Activated T-helper 17 cell treated with anti-CD3 and anti-CD28 coated beads, Interleukin-2, amount 50 U/mL, for 72 hours (primary cell): ENCODE measurements around the gene SHE. TPM values are rescaled to one million over a fixed set of nuclear protein-coding genes. Genes with fewer than 3 reads are reported as not detected.

ENCODE experiments used
- ATAC-seq: fragments of 150-1000 bp; cut with Tn5 transposase; replicated peaks from 2 replicates; pipeline ENCODE4 v1.10.0; 2021; ENCODE audit warnings: mild to moderate bottlenecking, moderate library complexity
- H3K27ac Mint-ChIP-seq: one replicate; pipeline ENCODE4 v1.8.0; 2022; ENCODE audit warnings: mixed read lengths
- H3K27me3 Mint-ChIP-seq: one replicate; pipeline ENCODE4 v1.8.0; 2022; ENCODE audit warnings: mixed read lengths
- H3K36me3 Mint-ChIP-seq: one replicate; pipeline ENCODE4 v1.8.0; 2022; ENCODE audit warnings: low read depth, mild to moderate bottlenecking, mixed read lengths
- H3K4me1 Mint-ChIP-seq: one replicate; pipeline ENCODE4 v1.8.0; 2022; ENCODE audit warnings: mixed read lengths
- H3K4me3 Mint-ChIP-seq: one replicate; pipeline ENCODE4 v1.8.0; 2022; ENCODE audit warnings: mild to moderate bottlenecking, mixed read lengths
- H3K9me3 Mint-ChIP-seq: one replicate; pipeline ENCODE4 v1.8.0; 2022; ENCODE audit warnings: mixed read lengths
- total RNA-seq, 2 donors: library from RNA; stranded (reverse); gene quantifications; one replicate each; pipeline ENCODE4 v1.2.3, GENCODE V29; 2022

The SHE gene
- total RNA-seq, 2 donors from 2014 or later: 0.03 TPM; not detected in 1

GRCh38 chr1:154478013-154478412, 24.2 kb downstream of the SHE start:
- Mint-ChIP-seq H3K4me3 (no peak overlapping the region), H3K27me3 (no peaks in the 10 kb centered on the region), H3K27ac (no peak overlapping the region), H3K36me3 (no peaks in the 10 kb centered on the region), H3K4me1 (peaks cover 11% of the 10 kb centered on the region), H3K9me3 (no peaks in the 10 kb centered on the region)
- no peak for ATAC-seq

- H3K9me3 Mint-ChIP-seq: no peaks in the 10 kb centered on the region
- H3K27me3 Mint-ChIP-seq: no peaks in the 10 kb centered on the region
- H3K27ac Mint-ChIP-seq: no peak overlapping the region
- ATAC-seq: peak; percentile 79
- no peak overlapping the region for H3K4me3 Mint-ChIP-seq
- H3K4me1 Mint-ChIP-seq: peaks cover 11% of the 10 kb centered on the region
- no peaks in the 10 kb centered on the region for H3K36me3 Mint-ChIP-seq
These were observed 25.4 kb downstream of the SHE start for GRCh38 chr1:154476791-154477190.

- Mint-ChIP-seq H3K27ac (no peak overlapping the region), H3K36me3 (no peaks in the 10 kb centered on the region), H3K27me3 (no peaks in the 10 kb centered on the region), H3K4me3 (no peak overlapping the region), H3K4me1 (peaks cover 11% of the 10 kb centered on the region), H3K9me3 (no peaks in the 10 kb centered on the region)
- no peak for ATAC-seq
These were observed 27.4 kb downstream of the SHE start for GRCh38 chr1:154474802-154475201.

GRCh38 chr1:154471304-154471703, 30.9 kb downstream of the SHE start:
- H3K4me3 Mint-ChIP-seq: no peak overlapping the region
- peaks cover 14% of the 10 kb centered on the region for H3K36me3 Mint-ChIP-seq
- ATAC-seq: no peak
- no peaks in the 10 kb centered on the region for H3K9me3 Mint-ChIP-seq
- H3K27ac Mint-ChIP-seq: no peak overlapping the region
- H3K27me3 Mint-ChIP-seq: no peaks in the 10 kb centered on the region
- H3K4me1 Mint-ChIP-seq: peaks cover 31% of the 10 kb centered on the region

GRCh38 chr1:154469844-154470560, 32.2 kb downstream of the SHE start:
- H3K36me3 Mint-ChIP-seq: peaks cover 27% of the 10 kb centered on the region
- no peaks in the 10 kb centered on the region for H3K9me3 Mint-ChIP-seq
- H3K4me1 Mint-ChIP-seq: peaks cover 42% of the 10 kb centered on the region

GRCh38 chr1:154468535-154469250, 33.5 kb downstream of the SHE start:
- H3K4me3 Mint-ChIP-seq: peak overlapping the region; percentile 75
- peaks cover 45% of the 10 kb centered on the region for H3K4me1 Mint-ChIP-seq
- no peak for ATAC-seq
- no peaks in the 10 kb centered on the region for H3K27me3 Mint-ChIP-seq
- H3K9me3 Mint-ChIP-seq: no peaks in the 10 kb centered on the region
- H3K27ac Mint-ChIP-seq: peak overlapping the region; percentile 79
- peaks cover 38% of the 10 kb centered on the region for H3K36me3 Mint-ChIP-seq

More at GRCh38 chr1:154469844-154470560, 32.2 kb downstream of the SHE start:
- Mint-ChIP-seq H3K27ac (no peak overlapping the region), H3K27me3 (no peaks in the 10 kb centered on the region), H3K4me3 (no peak overlapping the region)
- ATAC-seq: no peak

GRCh38 chr1:154467434-154468102, 34.6 kb downstream of the SHE start:
- ATAC-seq: peak; percentile 59
- peaks cover 47% of the 10 kb centered on the region for H3K4me1 Mint-ChIP-seq
- H3K4me3 Mint-ChIP-seq: peak overlapping the region; percentile 75
- no peaks in the 10 kb centered on the region for H3K9me3 Mint-ChIP-seq
- peak overlapping the region; percentile 79 for H3K27ac Mint-ChIP-seq
- no peaks in the 10 kb centered on the region for H3K27me3 Mint-ChIP-seq
- H3K36me3 Mint-ChIP-seq: peaks cover 41% of the 10 kb centered on the region

GRCh38 chr1:154466921-154467417, 35.2 kb downstream of the SHE start:
- peak; percentile 40 for ATAC-seq
- no peaks in the 10 kb centered on the region for H3K9me3 Mint-ChIP-seq
- H3K4me1 Mint-ChIP-seq: peaks cover 50% of the 10 kb centered on the region
- no peaks in the 10 kb centered on the region for H3K27me3 Mint-ChIP-seq
- peak overlapping the region; percentile 75 for H3K4me3 Mint-ChIP-seq
- H3K27ac Mint-ChIP-seq: peak overlapping the region; percentile 79
- H3K36me3 Mint-ChIP-seq: peaks cover 45% of the 10 kb centered on the region

GRCh38 chr1:154466206-154466605, 36.0 kb downstream of the SHE start:
- Mint-ChIP-seq H3K4me1 (peaks cover 55% of the 10 kb centered on the region), H3K36me3 (peaks cover 48% of the 10 kb centered on the region), H3K27ac (peak overlapping the region; percentile 79), H3K4me3 (peak overlapping the region; percentile 75), H3K27me3 (no peaks in the 10 kb centered on the region), H3K9me3 (no peaks in the 10 kb centered on the region)
- ATAC-seq: no peak

- H3K9me3 Mint-ChIP-seq: no peaks in the 10 kb centered on the region
- H3K4me1 Mint-ChIP-seq: peaks cover 57% of the 10 kb centered on the region
These were observed 36.5 kb downstream of the SHE start for GRCh38 chr1:154465621-154466195.

GRCh38 chr1:154463512-154463990, 38.7 kb downstream of the SHE start:
- Mint-ChIP-seq H3K36me3 (peaks cover 66% of the 10 kb centered on the region), H3K27ac (peak overlapping the region; percentile 33), H3K4me3 (peak overlapping the region; percentile 75), H3K4me1 (peaks cover 55% of the 10 kb centered on the region), H3K27me3 (no peaks in the 10 kb centered on the region), H3K9me3 (no peaks in the 10 kb centered on the region)
- peak; percentile 81 for ATAC-seq

More at GRCh38 chr1:154465621-154466195, 36.5 kb downstream of the SHE start:
- ATAC-seq: no peak
- H3K27ac Mint-ChIP-seq: peak overlapping the region; percentile 79
- peak overlapping the region; percentile 75 for H3K4me3 Mint-ChIP-seq
- peaks cover 50% of the 10 kb centered on the region for H3K36me3 Mint-ChIP-seq
- H3K27me3 Mint-ChIP-seq: no peaks in the 10 kb centered on the region

- no peaks in the 10 kb centered on the region for H3K9me3 Mint-ChIP-seq
- peaks cover 80% of the 10 kb centered on the region for H3K36me3 Mint-ChIP-seq
- no peaks in the 10 kb centered on the region for H3K27me3 Mint-ChIP-seq
- ATAC-seq: no peak
- H3K27ac Mint-ChIP-seq: no peak overlapping the region
- H3K4me1 Mint-ChIP-seq: peaks cover 30% of the 10 kb centered on the region
- H3K4me3 Mint-ChIP-seq: peak overlapping the region; percentile 26
These were observed 41.4 kb downstream of the SHE start for GRCh38 chr1:154460695-154461260.

GRCh38 chr1:154459080-154459479, 43.1 kb downstream of the SHE start:
- ATAC-seq: no peak
- Mint-ChIP-seq H3K9me3 (no peaks in the 10 kb centered on the region), H3K4me1 (peaks cover 31% of the 10 kb centered on the region), H3K27me3 (no peaks in the 10 kb centered on the region), H3K4me3 (no peak overlapping the region), H3K36me3 (peaks cover 81% of the 10 kb centered on the region), H3K27ac (no peak overlapping the region)

- no peak overlapping the region for H3K27ac Mint-ChIP-seq
- H3K27me3 Mint-ChIP-seq: no peaks in the 10 kb centered on the region
- H3K4me3 Mint-ChIP-seq: no peak overlapping the region
- peaks cover 39% of the 10 kb centered on the region for H3K4me1 Mint-ChIP-seq
- no peak for ATAC-seq
- H3K9me3 Mint-ChIP-seq: no peaks in the 10 kb centered on the region
- peaks cover 92% of the 10 kb centered on the region for H3K36me3 Mint-ChIP-seq
These were observed 45.6 kb downstream of the SHE start for GRCh38 chr1:154456631-154457030.
